PC-3 (cell line): ENCODE results near the gene AKAP7. TPM values are rescaled to one million over a fixed set of nuclear protein-coding genes. Genes with fewer than 3 reads are reported as not detected.

ENCODE experiments used
- ATAC-seq: fragments of 200-7000 bp; cut with Tn5 transposase; 2 replicates; pipeline ENCODE4 v1.9.1; 2020; ENCODE audit warnings: mild to moderate bottlenecking, moderate library complexity
- BruUV-seq: library from RNA; stranded (reverse); fragments of 400-500 nt; replicated peaks from 2 replicates; lab custom pipeline; 2021; lab: Mats Ljungman, UMichigan
- CTCF ChIA-PET: fragments of 300-600 bp; sonication (Branson Sonifier 250); formaldehyde crosslinking; loops from one replicate; lab custom pipeline; 2022; ENCODE audit warnings: antibody characterized with exemption; lab: Charles Lee
- POLR2A ChIA-PET: fragments of 300-600 bp; sonication (Branson Sonifier 250); formaldehyde crosslinking; loops from one replicate; lab custom pipeline; 2022; ENCODE audit warnings: antibody characterized with exemption; ENCODE audit not compliant: unreplicated experiment; lab: Charles Lee
- DNase-seq: peaks from one replicate; pipeline ENCODE4 v3.0.0-alpha.2; 2015
- H2AFZ ChIP-seq: fragments of 300-600 bp; sonication (generic); 2 replicates; pipeline ENCODE4 v1.6.0; 2016; ENCODE audit warnings: antibody characterized with exemption, low read length
- H3F3A ChIP-seq: fragments of 300-600 bp; sonication (generic); one replicate; pipeline ENCODE4 v1.6.0; 2017; ENCODE audit warnings: antibody characterized with exemption, low read length, control low read depth, mild to moderate bottlenecking; ENCODE audit not compliant: unreplicated experiment
- H3K27ac ChIP-seq: fragments of 300-600 bp; sonication (generic); 2 replicates; pipeline ENCODE4 v1.5.1; 2016; ENCODE audit warnings: mild to moderate bottlenecking, low read length
- H3K27me3 ChIP-seq: fragments of 300-600 bp; sonication (generic); 2 replicates; pipeline ENCODE4 v1.6.1; 2016; ENCODE audit warnings: low read length, mixed read lengths
- H3K36me3 ChIP-seq: fragments of 300-600 bp; sonication (generic); 2 replicates; pipeline ENCODE4 v1.6.1; 2016; ENCODE audit warnings: low read depth, mixed run types, low read length, mixed read lengths
- H3K4me1 ChIP-seq: fragments of 300-600 bp; sonication (generic); 2 replicates; pipeline ENCODE4 v1.5.1; 2016; ENCODE audit warnings: low read length; ENCODE audit not compliant: insufficient read depth
- H3K4me2 ChIP-seq: fragments of 300-600 bp; sonication (generic); 2 replicates; pipeline ENCODE4 v1.6.0; 2016; ENCODE audit warnings: low read length
- H3K4me3 ChIP-seq: fragments of 300-600 bp; sonication (generic); 2 replicates; pipeline ENCODE4 v1.5.1; 2016; ENCODE audit warnings: mild to moderate bottlenecking, low read length, mixed read lengths
- H3K79me2 ChIP-seq: fragments of 300-600 bp; sonication (generic); 2 replicates; pipeline ENCODE4 v1.6.1; 2017; ENCODE audit warnings: low read length, mixed read lengths
- H3K9ac ChIP-seq: fragments of 300-600 bp; sonication (generic); 2 replicates; pipeline ENCODE4 v1.6.0; 2016; ENCODE audit warnings: mild to moderate bottlenecking, low read length
- H3K9me2 ChIP-seq: fragments of 300-600 bp; sonication (generic); replicated peaks from 2 replicates; pipeline ENCODE4 v1.6.1; 2016; ENCODE audit warnings: mixed run types, low read length, mixed read lengths
- H3K9me3 ChIP-seq: fragments of 300-600 bp; sonication (generic); 2 replicates; pipeline ENCODE4 v1.6.1; 2016; ENCODE audit warnings: low read length, mixed read lengths
- H4K20me1 ChIP-seq: fragments of 300-600 bp; sonication (generic); 2 replicates; pipeline ENCODE4 v1.6.1; 2016; ENCODE audit warnings: low read length, mixed read lengths
- EZH2 ChIP-seq: fragments of 300-600 bp; sonication (generic); IDR thresholded peaks from one replicate; pipeline ENCODE4 v1.6.1; 2017; ENCODE audit warnings: antibody characterized with exemption, mild to moderate bottlenecking, low read length; ENCODE audit not compliant: unreplicated experiment
- EZH2phosphoT487 ChIP-seq: fragments of 300-600 bp; sonication (generic); IDR thresholded peaks from 2 replicates; pipeline ENCODE4 v1.6.1; 2018; ENCODE audit warnings: mild to moderate bottlenecking, antibody characterized with exemption, low read length, borderline replicate concordance
- intact Hi-C: fragments of 100-400 bp; cut with micrococcal nuclease; formaldehyde crosslinking; loops from 2 replicates; pipeline ENCODE4 v1.9.0; 2023
- total RNA-seq: library from RNA; depleted of rRNA; stranded (reverse); fragments of >200 nt; gene quantifications from 2 replicates; pipeline ENCODE4 v1.2.3, GENCODE V29; 2014
- TF ChIP-seq, protein P1 (sequence below): fragments of 300-600 bp; sonication (generic); conservative IDR thresholded peaks from 2 replicates; pipeline ENCODE4 v1.5.1; 2017; ENCODE audit warnings: antibody characterized with exemption, low read depth, mild to moderate bottlenecking, low read length

AKAP7 gene
- total RNA-seq, 1 experiment from 2014 or later: 3.6 TPM

DNA sequence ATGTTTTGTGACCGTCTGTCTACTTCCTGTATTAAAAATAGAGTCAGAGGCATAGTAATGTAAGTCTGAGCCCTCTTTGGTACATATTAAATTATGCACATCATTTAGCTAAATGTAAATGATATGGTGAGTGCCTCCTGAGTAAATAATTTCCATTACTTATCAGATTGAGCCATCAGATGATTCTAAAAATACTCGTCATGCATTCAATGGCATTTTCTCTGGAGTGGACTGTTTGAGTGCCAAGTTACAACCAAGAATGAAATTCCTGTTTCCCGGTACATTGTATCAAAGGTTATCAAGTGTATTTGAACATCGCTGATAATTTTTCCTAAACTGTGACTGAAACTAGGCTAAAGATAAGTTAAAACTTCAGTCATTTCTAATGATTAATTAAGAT lies 81.0 kb downstream of the AKAP7 start:
- H3K27ac ChIP-seq: no peak overlapping the region
- H4K20me1 ChIP-seq: no peaks in the 10 kb centered on the region
- no peaks in the 10 kb centered on the region for H3K79me2 ChIP-seq
- no TSS peak for BruUV-seq
- H3F3A ChIP-seq: no peaks in the 10 kb centered on the region
- no peaks in the 10 kb centered on the region for H3K9me3 ChIP-seq
- no peak overlapping the region for H3K4me3 ChIP-seq
- no peaks in the 10 kb centered on the region for H3K9me2 ChIP-seq
- H3K27me3 ChIP-seq: no peaks in the 10 kb centered on the region
- TF ChIP-seq EZH2phosphoT487 (no peak), EZH2 (no peak)
- TF ChIP-seq, protein P1, sequence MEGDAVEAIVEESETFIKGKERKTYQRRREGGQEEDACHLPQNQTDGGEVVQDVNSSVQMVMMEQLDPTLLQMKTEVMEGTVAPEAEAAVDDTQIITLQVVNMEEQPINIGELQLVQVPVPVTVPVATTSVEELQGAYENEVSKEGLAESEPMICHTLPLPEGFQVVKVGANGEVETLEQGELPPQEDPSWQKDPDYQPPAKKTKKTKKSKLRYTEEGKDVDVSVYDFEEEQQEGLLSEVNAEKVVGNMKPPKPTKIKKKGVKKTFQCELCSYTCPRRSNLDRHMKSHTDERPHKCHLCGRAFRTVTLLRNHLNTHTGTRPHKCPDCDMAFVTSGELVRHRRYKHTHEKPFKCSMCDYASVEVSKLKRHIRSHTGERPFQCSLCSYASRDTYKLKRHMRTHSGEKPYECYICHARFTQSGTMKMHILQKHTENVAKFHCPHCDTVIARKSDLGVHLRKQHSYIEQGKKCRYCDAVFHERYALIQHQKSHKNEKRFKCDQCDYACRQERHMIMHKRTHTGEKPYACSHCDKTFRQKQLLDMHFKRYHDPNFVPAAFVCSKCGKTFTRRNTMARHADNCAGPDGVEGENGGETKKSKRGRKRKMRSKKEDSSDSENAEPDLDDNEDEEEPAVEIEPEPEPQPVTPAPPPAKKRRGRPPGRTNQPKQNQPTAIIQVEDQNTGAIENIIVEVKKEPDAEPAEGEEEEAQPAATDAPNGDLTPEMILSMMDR: no peak
- ATAC-seq (no peak), DNase-seq (no peak)
- no peak overlapping the region for H3K9ac ChIP-seq
- intact Hi-C loops: no loop called here
- H3K4me2 ChIP-seq: no peak overlapping the region
- CTCF ChIA-PET: no interaction called here
- POLR2A ChIA-PET: no interaction called here
- no peaks in the 10 kb centered on the region for H3K36me3 ChIP-seq
- H3K4me1 ChIP-seq: peaks cover 4% of the 10 kb centered on the region; the same call in 1 of the 2 replicates
- no peak overlapping the region for H2AFZ ChIP-seq

DNA sequence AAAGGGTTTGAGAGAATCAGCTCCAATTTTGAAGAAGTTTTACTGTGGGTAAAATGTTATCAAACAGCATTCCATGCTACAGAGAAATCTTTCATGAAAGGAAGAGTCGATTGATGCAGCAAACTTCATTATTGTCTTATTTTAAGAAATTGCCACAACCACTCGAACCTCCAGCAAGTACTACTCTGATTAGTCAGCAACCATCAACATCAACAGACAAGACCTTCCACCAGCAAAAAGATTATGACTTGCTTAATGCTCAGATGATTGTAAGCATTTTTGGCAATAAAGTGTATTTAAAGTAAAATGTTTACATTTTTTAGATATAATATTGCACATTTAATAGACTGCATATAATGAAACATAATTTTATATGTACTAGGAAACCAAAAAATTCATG lies 87.5 kb downstream of the AKAP7 start:
- intact Hi-C loops: no loop called here
- no peaks in the 10 kb centered on the region for H4K20me1 ChIP-seq
- no peak for TF ChIP-seq EZH2
- TF ChIP-seq, protein P1: no peak
- TF ChIP-seq EZH2phosphoT487: no peak
- H3K27me3 ChIP-seq: no peaks in the 10 kb centered on the region
- no peaks in the 10 kb centered on the region for H3K9me2 ChIP-seq
- H3K9me3 ChIP-seq: no peaks in the 10 kb centered on the region
- no peaks in the 10 kb centered on the region for H3K36me3 ChIP-seq
- H3K9ac ChIP-seq: no peak overlapping the region
- no peak for ATAC-seq
- H3K4me2 ChIP-seq: no peak overlapping the region
- no peak overlapping the region for H2AFZ ChIP-seq
- no peaks in the 10 kb centered on the region for H3K4me1 ChIP-seq
- no peak overlapping the region for H3K27ac ChIP-seq
- BruUV-seq: no TSS peak
- ChIA-PET CTCF (no interaction called here), POLR2A (no interaction called here)
- H3F3A ChIP-seq: no peaks in the 10 kb centered on the region
- H3K4me3 ChIP-seq: no peak overlapping the region
- no peaks in the 10 kb centered on the region for H3K79me2 ChIP-seq
- DNase-seq: no peak

DNA sequence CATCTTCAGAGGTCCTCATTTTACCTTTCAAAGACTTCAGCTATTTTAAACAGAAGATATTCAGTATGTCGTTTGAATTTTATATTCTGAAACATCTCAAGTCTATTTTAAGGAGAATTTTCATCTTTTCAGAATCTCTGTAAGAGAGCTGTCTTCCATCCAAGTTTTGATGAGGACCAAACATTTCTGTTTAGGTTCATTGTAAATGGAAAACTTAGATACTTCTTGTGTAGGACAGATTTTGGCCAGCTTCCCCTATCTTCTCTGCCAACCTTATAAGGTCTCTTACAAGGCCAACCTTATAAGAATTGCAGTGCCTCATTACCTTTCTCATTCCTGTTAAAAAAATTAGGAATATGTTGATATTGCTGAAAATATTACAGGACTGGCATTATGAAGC lies 88.1 kb downstream of the AKAP7 start:
- ATAC-seq (no peak), DNase-seq (no peak)
- Histone ChIP-seq H3K9me2 (no peaks in the 10 kb centered on the region), H3K79me2 (no peaks in the 10 kb centered on the region), H3K9ac (no peak overlapping the region), H4K20me1 (no peaks in the 10 kb centered on the region), H3K27ac (no peak overlapping the region), H3F3A (no peaks in the 10 kb centered on the region), H3K4me2 (no peak overlapping the region), H3K27me3 (no peaks in the 10 kb centered on the region), H3K4me3 (no peak overlapping the region), H3K36me3 (no peaks in the 10 kb centered on the region), H3K4me1 (no peaks in the 10 kb centered on the region), H2AFZ (no peak overlapping the region), H3K9me3 (no peaks in the 10 kb centered on the region)
- POLR2A ChIA-PET: no interaction called here
- no TSS peak for BruUV-seq
- CTCF ChIA-PET: no interaction called here
- intact Hi-C loops: no loop called here
- TF ChIP-seq, protein P1: no peak
- TF ChIP-seq EZH2phosphoT487: no peak
- no peak for TF ChIP-seq EZH2
